OCI-LY7 (cell line): ENCODE measurements around the gene HTD2. TPM values are rescaled to one million over a fixed set of nuclear protein-coding genes. Genes with fewer than 3 reads are reported as not detected.

Source experiments
- BruUV-seq: library from RNA; stranded (reverse); fragments of 400-500 nt; replicated peaks from 2 replicates; lab custom pipeline; 2021; lab: Mats Ljungman, UMichigan
- CTCF ChIA-PET: fragments of 300-600 bp; sonication (Branson Sonifier 250); formaldehyde crosslinking; loops from one replicate; lab custom pipeline; 2022; ENCODE audit warnings: antibody characterized with exemption; ENCODE audit not compliant: unreplicated experiment; lab: Charles Lee
- POLR2A ChIA-PET: fragments of 300-600 bp; sonication (Branson Sonifier 250); formaldehyde crosslinking; loops from one replicate; lab custom pipeline; 2022; ENCODE audit warnings: antibody characterized with exemption; lab: Charles Lee
- DNase-seq: peaks from one replicate; pipeline ENCODE4 v3.0.0-alpha.2; 2015; ENCODE audit warnings: low spot score
- H2AFZ ChIP-seq: fragments of 200-600 bp; sonication (generic), shearing (Covaris generic); 2 replicates; pipeline ENCODE4 v1.6.1; 2014; ENCODE audit warnings: mild to moderate bottlenecking, antibody characterized with exemption, low read length, moderate library complexity
- H3K27ac ChIP-seq: fragments of 200-600 bp; sonication (generic); 2 replicates; pipeline ENCODE4 v1.5.1; 2014; ENCODE audit warnings: mixed run types, low read depth, mild to moderate bottlenecking, moderate library complexity, low read length, inconsistent platforms; ENCODE audit not compliant: poor library complexity, severe bottlenecking
- H3K36me3 ChIP-seq: fragments of 200-600 bp; sonication (generic); 2 replicates; pipeline ENCODE4 v1.6.1; 2014; ENCODE audit warnings: mild to moderate bottlenecking, antibody characterized with exemption, low read length, moderate library complexity, mixed read lengths; ENCODE audit not compliant: insufficient read depth
- H3K4me1 ChIP-seq: fragments of 200-600 bp; sonication (generic); 2 replicates; pipeline ENCODE4 v1.5.1; 2014; ENCODE audit warnings: mild to moderate bottlenecking, low read length; ENCODE audit not compliant: insufficient read depth, poor library complexity, severe bottlenecking
- H3K4me2 ChIP-seq: fragments of 200-600 bp; sonication (generic); 2 replicates; pipeline ENCODE4 v1.6.1; 2014; ENCODE audit warnings: mild to moderate bottlenecking, low read length
- H3K4me3 ChIP-seq: fragments of 200-600 bp; sonication (generic); 2 replicates; pipeline ENCODE4 v1.5.1; 2014; ENCODE audit warnings: mild to moderate bottlenecking, low read depth, low read length; ENCODE audit not compliant: poor library complexity, severe bottlenecking
- H3K79me2 ChIP-seq: fragments of 200-600 bp; sonication (generic); 2 replicates; pipeline ENCODE4 v1.6.1; 2016; ENCODE audit warnings: low read depth, mild to moderate bottlenecking, low read length, moderate library complexity, mixed read lengths; ENCODE audit not compliant: insufficient read depth
- H3K9me2 ChIP-seq: fragments of 200-600 bp; sonication (generic); 2 replicates; pipeline ENCODE4 v1.6.1; 2016; ENCODE audit warnings: mild to moderate bottlenecking, low read length, mixed read lengths; ENCODE audit not compliant: insufficient read depth
- H3K9me3 ChIP-seq: fragments of 200-600 bp; sonication (generic); 2 replicates; pipeline ENCODE4 v1.6.1; 2014; ENCODE audit warnings: mild to moderate bottlenecking, mixed run types, low read length, mixed read lengths
- H4K20me1 ChIP-seq: fragments of 200-600 bp; sonication (generic); 2 replicates; pipeline ENCODE4 v1.6.1; 2014; ENCODE audit warnings: mild to moderate bottlenecking, antibody characterized with exemption, low read length, moderate library complexity, mixed read lengths; ENCODE audit not compliant: insufficient read depth
- EZH2phosphoT487 ChIP-seq: fragments of 200-600 bp; sonication (generic); IDR thresholded peaks from 2 replicates; pipeline ENCODE4 v1.6.1; 2018; ENCODE audit warnings: low read depth, borderline replicate concordance, mild to moderate bottlenecking, mixed run types, antibody characterized with exemption, low read length, moderate library complexity, mixed read lengths
- intact Hi-C: fragments of 100-400 bp; cut with micrococcal nuclease; formaldehyde crosslinking; loops from one replicate; pipeline ENCODE4 v1.10.0; 2022; ENCODE audit not compliant: unreplicated experiment
- total RNA-seq, 2 experiments: library from RNA; depleted of rRNA in 1 of 2; stranded (reverse); fragments of >200 nt in 1 of 2; shearing (Covaris generic) in 1 of 2; gene quantifications; 2 replicates each; pipeline ENCODE4 v1.2.3, GENCODE V29; 2014 to 2022
- TF ChIP-seq, protein P1 (sequence below): fragments of 200-600 bp; sonication (generic); conservative IDR thresholded peaks from 2 replicates; pipeline ENCODE4 v1.5.1; 2014; ENCODE audit warnings: mild to moderate bottlenecking, antibody characterized with exemption, low read length, moderate library complexity, mixed read lengths

Gene HTD2
- total RNA-seq, 2 experiments from 2014 or later, result 10.0 to 13.0 TPM

DNA sequence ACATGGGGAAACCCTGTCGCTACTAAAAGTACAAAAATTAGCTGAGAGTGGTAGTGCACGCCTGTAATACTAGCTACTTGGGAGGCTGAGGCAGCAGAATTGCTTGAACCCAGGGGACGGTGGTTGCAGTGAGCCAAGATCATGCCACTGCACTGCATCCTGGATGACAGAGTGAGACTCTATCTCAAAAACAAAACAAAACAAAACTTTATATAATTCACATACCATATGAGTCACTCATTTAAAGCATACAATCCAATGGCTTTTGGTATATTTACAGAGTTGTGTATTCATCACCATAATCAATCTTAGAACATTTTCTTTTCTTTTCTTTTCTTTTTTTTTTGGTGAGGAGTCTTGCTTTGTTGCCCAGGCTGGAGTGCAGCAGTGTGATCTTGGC lies 35.1 kb downstream of the HTD2 start:
- ChIA-PET CTCF (interaction anchor here (2.6 kb wide), 1 partner anchor 11 kb away, joined by 7 read pairs; no protein-coding TSS in a partner anchor), POLR2A (interaction anchor here (0.7 to 19.4 kb wide), 6 partner anchors 10 to 93 kb away, joined by 3 to 711 read pairs (median 4); no protein-coding TSS in a partner anchor)
- no peaks in the 10 kb centered on the region for H4K20me1 ChIP-seq
- H3K79me2 ChIP-seq, result peaks cover 100% of the 10 kb centered on the region
- H3K4me1 ChIP-seq, result peaks cover 98% of the 10 kb centered on the region
- no peak overlapping the region for H2AFZ ChIP-seq
- peaks cover 88% of the 10 kb centered on the region for H3K36me3 ChIP-seq
- intact Hi-C loops, result no loop called here
- no TSS peak for BruUV-seq
- peak overlapping the region; percentile 8 for H3K4me3 ChIP-seq
- no peak for DNase-seq
- no peaks in the 10 kb centered on the region for H3K9me2 ChIP-seq
- peak overlapping the region; percentile 60 for H3K4me2 ChIP-seq
- no peaks in the 10 kb centered on the region for H3K9me3 ChIP-seq
- H3K27ac ChIP-seq, result peak overlapping the region; percentile 63
- TF ChIP-seq, protein P1, sequence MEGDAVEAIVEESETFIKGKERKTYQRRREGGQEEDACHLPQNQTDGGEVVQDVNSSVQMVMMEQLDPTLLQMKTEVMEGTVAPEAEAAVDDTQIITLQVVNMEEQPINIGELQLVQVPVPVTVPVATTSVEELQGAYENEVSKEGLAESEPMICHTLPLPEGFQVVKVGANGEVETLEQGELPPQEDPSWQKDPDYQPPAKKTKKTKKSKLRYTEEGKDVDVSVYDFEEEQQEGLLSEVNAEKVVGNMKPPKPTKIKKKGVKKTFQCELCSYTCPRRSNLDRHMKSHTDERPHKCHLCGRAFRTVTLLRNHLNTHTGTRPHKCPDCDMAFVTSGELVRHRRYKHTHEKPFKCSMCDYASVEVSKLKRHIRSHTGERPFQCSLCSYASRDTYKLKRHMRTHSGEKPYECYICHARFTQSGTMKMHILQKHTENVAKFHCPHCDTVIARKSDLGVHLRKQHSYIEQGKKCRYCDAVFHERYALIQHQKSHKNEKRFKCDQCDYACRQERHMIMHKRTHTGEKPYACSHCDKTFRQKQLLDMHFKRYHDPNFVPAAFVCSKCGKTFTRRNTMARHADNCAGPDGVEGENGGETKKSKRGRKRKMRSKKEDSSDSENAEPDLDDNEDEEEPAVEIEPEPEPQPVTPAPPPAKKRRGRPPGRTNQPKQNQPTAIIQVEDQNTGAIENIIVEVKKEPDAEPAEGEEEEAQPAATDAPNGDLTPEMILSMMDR, result no peak
- TF ChIP-seq EZH2phosphoT487, result no peak

DNA sequence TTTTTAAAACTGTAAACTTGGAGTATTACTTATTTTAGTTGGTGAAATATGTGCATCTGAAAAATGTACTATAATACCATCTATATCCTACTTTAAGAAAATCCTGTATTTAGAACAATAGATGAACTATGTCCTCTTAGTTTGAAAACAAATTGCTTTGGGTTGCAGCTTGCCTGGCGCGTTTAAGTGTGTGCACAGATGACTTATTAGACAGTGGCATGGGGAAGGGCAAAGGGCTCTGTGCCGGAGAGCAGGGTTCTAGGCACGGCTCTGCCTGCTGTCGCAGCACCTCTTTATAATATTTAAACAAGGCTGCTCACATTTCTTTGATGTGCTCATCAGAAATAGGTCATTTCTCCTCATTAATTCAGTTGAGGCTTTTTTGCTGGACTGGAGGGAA lies 36.4 kb downstream of the HTD2 start:
- peak overlapping the region; percentile 13 for H3K4me3 ChIP-seq
- H3K4me2 ChIP-seq, result peak overlapping the region; percentile 60
- no peaks in the 10 kb centered on the region for H4K20me1 ChIP-seq
- peaks cover 98% of the 10 kb centered on the region for H3K4me1 ChIP-seq
- H3K9me3 ChIP-seq, result no peaks in the 10 kb centered on the region
- peaks cover 84% of the 10 kb centered on the region for H3K36me3 ChIP-seq
- CTCF ChIA-PET, result interaction anchor here (0.6 to 2.6 kb wide), 2 partner anchors 9 to 10 kb away, joined by 3 to 7 read pairs; no protein-coding TSS in a partner anchor
- BruUV-seq, result no TSS peak
- H3K27ac ChIP-seq, result peak overlapping the region; percentile 63
- POLR2A ChIA-PET, result interaction anchor here (0.8 to 19.4 kb wide), 4 partner anchors 8 to 72 kb away, joined by 3 to 711 read pairs (median 4); no protein-coding TSS in a partner anchor
- no peak overlapping the region for H2AFZ ChIP-seq
- intact Hi-C loops, result no loop called here
- DNase-seq, result no peak
- no peaks in the 10 kb centered on the region for H3K9me2 ChIP-seq
- TF ChIP-seq, protein P1, result no peak
- TF ChIP-seq EZH2phosphoT487, result no peak
- peaks cover 99% of the 10 kb centered on the region for H3K79me2 ChIP-seq

DNA sequence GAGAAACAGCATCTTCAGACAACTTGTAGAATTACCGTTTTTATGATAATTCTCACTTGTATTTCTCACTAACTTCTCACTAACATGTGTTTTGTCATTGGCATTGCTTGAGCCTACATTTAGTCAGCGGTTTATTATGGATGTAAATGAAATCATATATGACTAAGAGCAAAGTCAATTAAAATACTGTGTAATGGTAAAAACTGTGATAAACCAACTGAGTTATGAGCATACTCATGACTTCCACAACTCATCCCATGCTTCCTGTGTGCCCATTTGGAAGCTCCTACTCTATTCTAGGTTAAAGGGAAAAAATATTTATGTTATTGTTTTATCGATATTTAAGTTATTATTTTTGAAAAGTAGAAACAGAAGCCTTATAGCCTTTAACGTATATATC lies 39.1 kb downstream of the HTD2 start:
- H3K9me3 ChIP-seq, result no peaks in the 10 kb centered on the region
- H3K9me2 ChIP-seq, result no peaks in the 10 kb centered on the region
- TF ChIP-seq EZH2phosphoT487, result no peak
- TF ChIP-seq, protein P1, result no peak
- H3K36me3 ChIP-seq, result peaks cover 70% of the 10 kb centered on the region
- H3K4me3 ChIP-seq, result no peak overlapping the region
- BruUV-seq, result no TSS peak
- ChIA-PET CTCF (interaction anchor here (0.6 kb wide), 1 partner anchor 12 kb away, joined by 3 read pairs; the partner anchor contains the start of gene PXK), POLR2A (interaction anchor here (13.7 to 19.4 kb wide), 2 partner anchors 6 kb away, joined by 711 read pairs; partner anchors contain the start of gene PXK)
- H4K20me1 ChIP-seq, result no peaks in the 10 kb centered on the region
- H3K4me1 ChIP-seq, result peaks cover 98% of the 10 kb centered on the region
- peak overlapping the region; percentile 51 for H3K27ac ChIP-seq
- H3K4me2 ChIP-seq, result peak overlapping the region; percentile 44
- H3K79me2 ChIP-seq, result peaks cover 86% of the 10 kb centered on the region
- DNase-seq, result no peak
- intact Hi-C loops, result no loop called here
- no peak overlapping the region for H2AFZ ChIP-seq
